AG08396 (cell line): ENCODE results near the gene ASAH2B.
"Not testable (repeated sequence)": the region's sequence is repeated elsewhere in the genome, so short reads cannot be mapped to it uniquely, and the experiment has no call there.

ENCODE experiments used
- DNase-seq: peaks from one replicate; pipeline ENCODE4 v3.0.0; 2012; ENCODE audit warnings: low spot score, mixed read lengths

ASAH2B gene

GRCh38 chr10:50739618-50740292 is at the start of gene ASAH2B:
Gene ASAH2B, plus strand, starts transcription at chr10:50739936. Its CDS starts 5,195 bp downstream, at chr10:50745131.
- peak; percentile 70 for DNase-seq

GRCh38 chr10:50697819-50698218 is 41.9 kb upstream of the ASAH2B start:
- DNase-seq: not testable (repeated sequence)

- not testable (repeated sequence) for DNase-seq
Measured at GRCh38 chr10:50701947-50702346, 37.8 kb upstream of the ASAH2B start.

- DNase-seq: not testable (repeated sequence)
Measured at GRCh38 chr10:50702997-50703396, 36.7 kb upstream of the ASAH2B start.

- not testable (repeated sequence) for DNase-seq
Measured at GRCh38 chr10:50704436-50705079, 35.2 kb upstream of the ASAH2B start.

GRCh38 chr10:50706006-50706405 is 33.7 kb upstream of the ASAH2B start:
- not testable (repeated sequence) for DNase-seq

GRCh38 chr10:50710241-50710640 is 29.5 kb upstream of the ASAH2B start:
- DNase-seq: not testable (repeated sequence)

GRCh38 chr10:50723812-50724211 is 15.9 kb upstream of the ASAH2B start:
- not testable (repeated sequence) for DNase-seq

GRCh38 chr10:50728112-50728511 is 11.6 kb upstream of the ASAH2B start:
- DNase-seq: not testable (repeated sequence)

- DNase-seq: not testable (repeated sequence)
Measured at GRCh38 chr10:50738987-50739617, 634 bp upstream of the ASAH2B start.

GRCh38 chr10:50740293-50740648 is 535 bp downstream of the ASAH2B start:
- DNase-seq: peak; percentile 21

- DNase-seq: not testable (repeated sequence)
Measured at GRCh38 chr10:50742820-50743219, 3.1 kb downstream of the ASAH2B start.

GRCh38 chr10:50766774-50767513 is 27.2 kb downstream of the ASAH2B start:
- not testable (repeated sequence) for DNase-seq

GRCh38 chr10:50772042-50772441 is 32.3 kb downstream of the ASAH2B start:
- DNase-seq: not testable (repeated sequence)

- DNase-seq: not testable (repeated sequence)
Measured at GRCh38 chr10:50774868-50775267, 35.1 kb downstream of the ASAH2B start.

GRCh38 chr10:50780036-50780435 is 40.3 kb downstream of the ASAH2B start:
- not testable (repeated sequence) for DNase-seq

GRCh38 chr10:50782017-50782416 is 42.3 kb downstream of the ASAH2B start:
- DNase-seq: not testable (repeated sequence)

- DNase-seq: not testable (repeated sequence)
Measured at GRCh38 chr10:50787962-50788361, 48.2 kb downstream of the ASAH2B start.

- peak; percentile 27 for DNase-seq
Measured at GRCh38 chr10:50788951-50789945, 49.5 kb downstream of the ASAH2B start.

- no peak for DNase-seq
Measured at GRCh38 chr10:50794490-50794889, 54.8 kb downstream of the ASAH2B start.

- no peak for DNase-seq
Measured at GRCh38 chr10:50796693-50797092, 57.0 kb downstream of the ASAH2B start.
